AG20443 (cell line): ENCODE results near the gene RAB21.
A peak's percentile ranks its signal among the peaks of the same experiment; 100 is the strongest.
"Not testable (repeated sequence)": the region's sequence is repeated elsewhere in the genome, so short reads cannot be mapped to it uniquely, and the experiment has no call there.

Experiments used
- DNase-seq: peaks from one replicate; pipeline ENCODE4 v3.0.0; 2012; ENCODE audit warnings: low spot score, mixed read lengths

Gene RAB21

GRCh38 chr12:71752891-71753290 is 1.8 kb upstream of the RAB21 start:
- DNase-seq: no peak

- DNase-seq: peak; percentile 53
Observed at GRCh38 chr12:71755146-71755892, 656 bp downstream of the RAB21 start.

- DNase-seq: no peak
Observed at GRCh38 chr12:71756054-71756690, 1.5 kb downstream of the RAB21 start.

DNA sequence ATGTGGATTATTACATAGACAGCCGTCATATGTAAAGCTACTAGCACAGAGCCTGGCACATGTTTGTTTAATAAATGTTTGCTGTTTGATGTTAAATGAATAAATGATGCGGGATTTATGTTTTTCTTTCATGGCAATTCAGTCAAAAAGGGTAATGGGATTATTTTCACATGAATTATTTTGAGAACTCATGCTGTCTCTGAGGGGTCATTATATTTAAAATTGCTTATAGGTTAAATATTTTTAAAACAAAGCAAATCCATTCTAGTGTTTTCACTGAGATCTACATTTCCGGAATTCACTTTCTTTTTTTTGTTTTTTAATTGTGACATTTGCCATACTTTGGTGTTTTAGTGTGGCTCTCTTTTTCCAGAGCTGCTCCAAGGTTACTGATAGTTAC is 5.3 kb downstream of the RAB21 start:
- no peak for DNase-seq

- no peak for DNase-seq
Observed at GRCh38 chr12:71760471-71760870, 5.8 kb downstream of the RAB21 start.

- DNase-seq: not testable (repeated sequence)
Observed at GRCh38 chr12:71761354-71761753, 6.7 kb downstream of the RAB21 start.

DNA sequence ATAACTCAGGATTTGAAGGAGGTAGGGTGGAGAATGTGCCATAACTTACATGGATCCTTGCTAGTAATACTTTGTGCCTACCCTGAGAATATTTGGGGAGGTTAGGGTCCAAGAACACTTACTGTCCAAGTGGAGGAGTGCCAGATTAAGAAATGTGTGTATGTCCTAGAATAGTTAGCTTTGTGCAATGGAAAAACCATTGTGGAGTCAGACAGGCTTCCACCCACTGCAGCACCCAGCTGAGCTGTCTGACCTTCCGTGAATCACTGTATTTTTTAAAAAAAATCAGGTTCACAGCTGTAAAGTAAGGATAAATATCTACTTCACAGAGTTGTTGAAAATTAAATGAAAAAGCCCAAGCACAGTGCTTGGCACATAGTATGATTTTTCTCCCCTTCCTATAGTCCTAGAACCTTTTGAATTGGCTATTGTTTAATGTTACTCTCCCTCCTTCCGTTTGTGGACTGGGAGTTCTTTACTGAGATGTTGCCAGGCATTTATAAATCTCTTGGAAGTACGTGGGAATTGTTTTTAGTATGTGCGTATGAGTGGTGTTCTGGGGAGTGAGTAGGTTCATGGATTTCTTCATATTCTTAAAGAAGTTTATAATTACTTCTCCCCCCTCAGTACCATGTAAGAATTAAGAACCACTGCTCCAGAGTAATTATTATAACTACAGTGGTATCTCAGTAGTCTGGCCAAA is 9.2 kb downstream of the RAB21 start:
- no peak for DNase-seq

- DNase-seq: no peak
Observed at GRCh38 chr12:71764587-71765321, 10.1 kb downstream of the RAB21 start.

GRCh38 chr12:71766202-71766601 is 11.5 kb downstream of the RAB21 start:
- DNase-seq: no peak

GRCh38 chr12:71767183-71767582 is 12.5 kb downstream of the RAB21 start:
- no peak for DNase-seq

DNA sequence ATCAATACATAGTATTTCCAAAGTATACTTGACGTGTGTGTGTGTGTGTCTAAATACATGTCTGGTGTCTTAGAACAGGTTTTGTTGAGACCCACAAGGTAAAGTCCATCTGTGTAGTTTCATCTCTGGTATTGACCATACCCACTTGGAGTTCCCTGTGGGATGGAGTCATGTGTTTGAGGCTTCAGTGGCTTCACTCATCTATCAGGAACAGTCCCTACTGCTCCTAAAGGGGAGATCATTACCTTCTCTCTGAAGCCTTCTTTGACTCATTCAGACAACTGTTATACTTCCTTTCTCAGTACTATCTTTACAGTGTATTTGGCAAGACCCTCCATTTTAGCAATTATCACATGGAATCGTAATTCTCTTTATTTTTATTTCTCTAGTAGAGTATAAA is 14.2 kb downstream of the RAB21 start:
- no peak for DNase-seq

GRCh38 chr12:71771069-71771468 is 16.4 kb downstream of the RAB21 start:
- no peak for DNase-seq

GRCh38 chr12:71772735-71773134 is 18.1 kb downstream of the RAB21 start:
- no peak for DNase-seq

GRCh38 chr12:71780237-71780822 is 25.7 kb downstream of the RAB21 start:
- peak; percentile 50 for DNase-seq

DNA sequence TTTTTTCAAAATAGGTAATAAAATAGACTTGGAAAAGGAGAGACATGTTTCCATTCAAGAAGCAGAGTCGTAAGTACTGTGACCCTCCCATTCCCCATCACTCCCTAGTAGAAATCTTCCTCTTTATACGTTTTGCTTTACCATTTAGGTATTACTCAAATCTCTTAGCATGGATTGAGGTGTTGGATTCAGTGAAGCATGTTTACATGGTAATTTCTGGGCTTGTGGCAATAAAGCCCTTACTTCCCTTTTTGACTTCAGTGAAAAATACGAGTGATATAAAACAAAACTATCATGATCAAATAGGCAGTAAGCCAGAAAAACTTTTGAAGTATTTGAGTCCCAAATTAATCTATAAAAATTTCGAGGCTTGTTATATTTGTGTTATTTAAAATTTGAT is 27.4 kb downstream of the RAB21 start:
- no peak for DNase-seq

GRCh38 chr12:71786829-71787228 is 32.2 kb downstream of the RAB21 start:
- no peak for DNase-seq

DNA sequence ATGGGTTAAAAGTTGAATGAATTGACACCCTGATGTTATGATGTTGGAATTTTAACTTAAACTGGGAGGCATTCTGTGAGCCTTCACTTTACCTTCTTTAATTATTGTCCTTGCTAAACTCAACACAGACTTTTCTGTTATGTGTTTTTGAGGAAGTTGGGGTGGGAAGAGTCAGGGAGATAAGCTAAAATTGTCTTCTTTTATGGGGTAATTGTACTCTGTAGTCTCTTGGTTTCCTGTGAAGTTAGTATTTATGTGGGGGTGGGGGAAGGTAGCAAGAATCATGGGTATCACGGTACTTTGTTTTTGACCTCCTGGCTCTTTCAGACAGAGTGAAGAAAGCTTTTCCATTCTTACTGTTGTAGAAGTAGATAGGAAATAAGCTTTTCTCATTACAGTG is 32.9 kb downstream of the RAB21 start:
- DNase-seq: no peak

DNA sequence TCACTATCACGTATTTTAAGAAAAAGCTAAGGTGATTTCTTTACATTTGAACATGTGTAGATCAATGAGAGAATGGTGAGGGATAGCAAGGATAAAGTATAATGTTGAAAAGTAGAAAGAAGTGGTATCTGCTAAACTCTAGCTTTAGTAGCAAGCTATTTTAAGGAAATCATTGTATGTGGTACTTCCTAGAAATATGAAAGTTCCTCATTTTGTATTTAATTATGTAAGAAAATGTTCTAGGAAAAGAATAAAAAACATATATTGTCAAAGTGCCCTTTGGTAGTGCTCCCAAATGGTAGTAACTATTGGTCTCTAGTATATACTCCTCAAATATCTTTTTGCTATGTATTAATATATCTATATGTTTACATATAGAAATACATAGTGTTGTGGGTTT is 35.7 kb downstream of the RAB21 start:
- DNase-seq: no peak

- no peak for DNase-seq
Observed at GRCh38 chr12:71791473-71792150, 36.9 kb downstream of the RAB21 start.

GRCh38 chr12:71792599-71792998 is 37.9 kb downstream of the RAB21 start:
- no peak for DNase-seq

GRCh38 chr12:71795901-71796300 is 41.2 kb downstream of the RAB21 start:
- no peak for DNase-seq

DNA sequence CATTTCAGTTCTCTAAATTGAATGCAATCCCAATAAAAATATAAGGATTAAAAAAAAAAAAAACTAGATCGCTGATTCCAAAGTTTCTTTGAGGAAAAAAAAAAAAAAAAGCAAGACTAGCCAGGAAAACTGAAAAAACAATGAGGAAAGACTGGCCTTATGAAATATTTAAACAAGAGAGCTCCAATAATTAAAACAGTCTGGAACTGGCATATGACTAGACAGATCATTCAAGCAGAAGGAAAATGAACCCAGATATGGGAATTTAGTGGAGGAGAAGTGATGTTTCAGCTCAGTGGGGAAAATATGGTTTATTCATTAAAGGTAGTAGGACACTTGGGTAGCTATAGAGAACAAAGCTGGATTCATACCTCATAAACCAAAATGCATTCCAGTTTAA is 42.9 kb downstream of the RAB21 start:
- peak; percentile 9 for DNase-seq
